Erythroblast (primary cell): ENCODE results near the gene AK3.

Experiments used
- GATA1 ChIP-seq: IDR thresholded peaks from 2 replicates; pipeline ENCODE4 v1.6.1; 2011; ENCODE audit warnings: low read depth, mild to moderate bottlenecking, control low read depth, low read length, moderate library complexity
- POLR2A ChIP-seq: IDR thresholded peaks from 2 replicates; pipeline ENCODE4 v1.6.1; 2011; ENCODE audit warnings: mild to moderate bottlenecking, low read length

GRCh38 chr9:4665357-4665756 lies 75.6 kb downstream of the AK3 start:
- TF ChIP-seq POLR2A (no peak), GATA1 (no peak)
